HEK293T (cell line): ENCODE data around the gene TMEM178A.

ENCODE experiments used
- BHLHE40 ChIP-seq: fragments of 450-650 bp; IDR thresholded peaks from 2 replicates; pipeline ENCODE4 v1.6.1; 2016; ENCODE audit warnings: mild to moderate bottlenecking, moderate library complexity, borderline replicate concordance
- FOXK2 ChIP-seq: fragments of 450-650 bp; IDR thresholded peaks from 2 replicates; pipeline ENCODE4 v1.6.1; 2016; ENCODE audit warnings: mild to moderate bottlenecking
- FOXM1 ChIP-seq: fragments of 450-650 bp; IDR thresholded peaks from 2 replicates; pipeline ENCODE4 v1.6.1; 2017; ENCODE audit warnings: mild to moderate bottlenecking, borderline replicate concordance
- HDGF ChIP-seq: fragments of 450-650 bp; IDR thresholded peaks from 2 replicates; pipeline ENCODE4 v1.6.1; 2017; ENCODE audit warnings: antibody characterized with exemption, borderline replicate concordance
- PKNOX1 ChIP-seq: fragments of 450-650 bp; IDR thresholded peaks from 2 replicates; pipeline ENCODE4 v1.6.1; 2016
- SP1 ChIP-seq: fragments of 450-650 bp; IDR thresholded peaks from 2 replicates; pipeline ENCODE4 v1.6.1; 2017
- SUZ12 ChIP-seq: fragments of 450-650 bp; IDR thresholded peaks from 2 replicates; pipeline ENCODE4 v1.6.1; 2016; ENCODE audit warnings: mild to moderate bottlenecking
- TARDBP ChIP-seq: fragments of 450-650 bp; IDR thresholded peaks from 2 replicates; pipeline ENCODE4 v1.6.1; 2016
- ZNF384 ChIP-seq: fragments of 450-650 bp; IDR thresholded peaks from 2 replicates; pipeline ENCODE4 v1.6.1; 2016

- TF ChIP-seq ZNF384 (no peak), SUZ12 (no peak), SP1 (no peak), PKNOX1 (no peak), BHLHE40 (no peak), FOXM1 (no peak), TARDBP (no peak), HDGF (no peak), FOXK2 (no peak)
Measured at GRCh38 chr2:39647104-39647765, 18.5 kb upstream of the TMEM178A start.
